Measurements from ENCODE around the gene STAT3. TPM values are rescaled to one million over a fixed set of nuclear protein-coding genes. Genes with fewer than 3 reads are reported as not detected.
A peak's percentile ranks its signal among the peaks of the same experiment; 100 is the strongest.
"Not testable (repeated sequence)": the region's sequence is repeated elsewhere in the genome, so short reads cannot be mapped to it uniquely, and the experiment has no call there.

The STAT3 gene
- total and polyA plus RNA-seq, 3 experiments from 2014 or later: 148 to 166 (median 155) TPM

DNA sequence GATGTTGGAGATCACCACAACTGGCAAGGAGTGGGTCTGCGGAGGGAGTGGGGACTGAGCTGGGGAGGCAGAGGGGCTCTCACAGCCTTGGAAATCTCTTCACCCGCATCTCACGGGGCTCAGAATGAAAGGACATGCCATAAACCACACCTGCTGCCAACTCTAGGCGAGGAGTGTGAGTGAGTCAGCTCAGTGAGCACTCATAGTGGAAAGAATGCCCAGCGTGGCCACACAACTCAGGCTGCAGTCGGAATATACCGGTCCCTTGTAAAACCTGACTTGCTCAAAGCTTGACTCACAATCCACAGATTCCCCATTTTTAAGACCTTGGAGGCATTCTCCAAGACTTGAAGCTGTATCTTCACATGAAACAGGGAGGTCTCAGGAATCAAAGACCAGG lies 63.2 kb downstream of the STAT3 start:
- H3K27me3 ChIP-seq (ENCODE audit: insufficient read depth, low read length, poor library complexity, severe bottlenecking): no peaks in the 10 kb centered on the region
- H3K9me3 ChIP-seq (ENCODE audit: low read length): no peaks in the 10 kb centered on the region
- Mint-ChIP-seq H3K27me3 (no peaks in the 10 kb centered on the region), H3K27ac (no peak overlapping the region), H3K36me3 (peaks cover 0 to 78% (median 9%) of the 10 kb centered on the region in 3 donors), H3K4me3 (no peak overlapping the region), H3K4me1 (peaks cover 16 to 21% (median 20%) of the 10 kb centered on the region in 3 donors), H3K9me3 (no peaks in the 10 kb centered on the region)
- peaks cover 19% of the 10 kb centered on the region for H3K4me1 ChIP-seq (ENCODE audit: insufficient read depth, low read length)
- no peak for DNase-seq
- H3K4me3 ChIP-seq (ENCODE audit: low read length): no peak overlapping the region
- CTCF ChIA-PET: interaction anchor here (1.2 to 20.8 kb wide), 3 partner anchors 80 to 193 kb away, joined by 3 to 373 read pairs (median 8); no protein-coding TSS in a partner anchor
- POLR2A ChIA-PET: interaction anchor here (0.8 to 1.3 kb wide), 2 partner anchors 10 to 64 kb away, joined by 3 to 5 read pairs; partner anchors contain the start of gene STAT3
- H3K36me3 ChIP-seq (ENCODE audit: insufficient read depth, low read length): peaks cover 39% of the 10 kb centered on the region
- H3K27ac ChIP-seq (ENCODE audit: low read depth, low read length): no peak overlapping the region

DNA sequence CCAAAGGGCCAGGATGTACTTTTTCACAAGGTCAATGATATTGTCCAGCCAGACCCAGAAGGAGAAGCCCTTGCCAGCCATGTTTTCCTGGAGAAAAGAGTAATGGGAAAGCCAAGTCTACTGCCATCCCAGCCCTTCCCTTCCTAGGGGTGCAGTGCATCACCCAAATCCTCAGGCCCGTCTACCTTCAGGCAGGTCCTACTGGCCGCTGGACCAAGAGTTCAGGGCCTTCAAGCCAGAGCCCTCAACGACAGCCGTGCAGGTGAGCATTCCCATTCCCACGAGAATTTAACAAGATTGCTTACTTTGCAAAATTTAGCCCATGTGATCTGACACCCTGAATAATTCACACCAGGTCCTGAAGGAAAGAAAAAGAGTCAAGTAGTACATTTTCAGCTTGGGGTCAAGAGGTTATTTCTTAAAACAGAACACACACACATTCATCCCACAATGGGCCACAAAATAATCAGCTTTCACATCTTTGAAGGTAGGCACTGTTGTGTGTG lies 64.9 kb downstream of the STAT3 start:
- Histone ChIP-seq H3K9me3 (ENCODE audit: low read length) (no peaks in the 10 kb centered on the region), H3K27ac (ENCODE audit: low read depth, low read length) (no peak overlapping the region), H3K4me3 (ENCODE audit: low read length) (no peak overlapping the region), H3K4me1 (ENCODE audit: insufficient read depth, low read length) (peaks cover 26% of the 10 kb centered on the region), H3K27me3 (ENCODE audit: insufficient read depth, low read length, poor library complexity, severe bottlenecking) (no peaks in the 10 kb centered on the region), H3K36me3 (ENCODE audit: insufficient read depth, low read length) (peaks cover 26% of the 10 kb centered on the region)
- DNase-seq: no peak
- H3K36me3 Mint-ChIP-seq: peaks cover 0 to 72% (median 11%) of the 10 kb centered on the region in 3 donors
- no peaks in the 10 kb centered on the region for H3K9me3 Mint-ChIP-seq
- ChIA-PET POLR2A (interaction anchor here (0.5 to 0.6 kb wide), 3 partner anchors 20 to 73 kb away, joined by 3 to 4 read pairs (median 4); no protein-coding TSS in a partner anchor), CTCF (interaction anchor here (0.8 to 20.8 kb wide), 13 partner anchors 9 to 207 kb away, joined by 3 to 373 read pairs (median 3); no protein-coding TSS in a partner anchor)
- H3K4me1 Mint-ChIP-seq: peaks cover 25 to 30% (median 26%) of the 10 kb centered on the region in 3 donors
- no peaks in the 10 kb centered on the region for H3K27me3 Mint-ChIP-seq
- H3K27ac Mint-ChIP-seq: peak overlapping the region in 7 of 8 donors; percentile 22 to 96 (median 70)
- H3K4me3 Mint-ChIP-seq: no peak overlapping the region

- no peaks in the 10 kb centered on the region for H3K9me3 ChIP-seq (ENCODE audit: low read length)
- Mint-ChIP-seq H3K4me1 (peaks cover 25 to 31% (median 26%) of the 10 kb centered on the region in 3 donors), H3K27ac (peak overlapping the region; percentile 22 to 96 (median 69)), H3K27me3 (no peaks in the 10 kb centered on the region), H3K36me3 (peaks cover 0 to 77% (median 11%) of the 10 kb centered on the region in 3 donors), H3K9me3 (no peaks in the 10 kb centered on the region), H3K4me3 (no peak overlapping the region)
- CTCF ChIA-PET: interaction anchor here (0.6 to 20.8 kb wide), 19 partner anchors 8 to 208 kb away, joined by 3 to 373 read pairs (median 4); partner anchors contain the start of genes CAVIN1 and STAT3
- POLR2A ChIA-PET: interaction anchor here (0.5 to 0.6 kb wide), 3 partner anchors 20 to 74 kb away, joined by 3 to 4 read pairs (median 4); no protein-coding TSS in a partner anchor
- no peak overlapping the region for H3K27ac ChIP-seq (ENCODE audit: low read depth, low read length)
- peaks cover 26% of the 10 kb centered on the region for H3K36me3 ChIP-seq (ENCODE audit: insufficient read depth, low read length)
- peak; percentile 87 to 96 (median 92) for DNase-seq
- H3K4me1 ChIP-seq (ENCODE audit: insufficient read depth, low read length): peaks cover 26% of the 10 kb centered on the region
- no peak overlapping the region for H3K4me3 ChIP-seq (ENCODE audit: low read length)
- H3K27me3 ChIP-seq (ENCODE audit: insufficient read depth, low read length, poor library complexity, severe bottlenecking): no peaks in the 10 kb centered on the region
These were observed 65.6 kb downstream of the STAT3 start for GRCh38 chr17:42322382-42323267.

- H3K36me3 ChIP-seq (ENCODE audit: insufficient read depth, low read length): peaks cover 31% of the 10 kb centered on the region
- CTCF ChIA-PET: interaction anchor here (0.7 to 20.8 kb wide), 12 partner anchors 9 to 206 kb away, joined by 3 to 373 read pairs (median 5); partner anchors contain the start of gene STAT3
These were observed 66.7 kb downstream of the STAT3 start for GRCh38 chr17:42321555-42321954.

GRCh38 chr17:42317967-42318366 lies 70.3 kb downstream of the STAT3 start:
- DNase-seq; H3K27me3 ChIP-seq (ENCODE audit: insufficient read depth, low read length, poor library complexity, severe bottlenecking); H3K27me3 Mint-ChIP-seq; H3K4me3 Mint-ChIP-seq; H3K9me3 Mint-ChIP-seq; H3K4me3 ChIP-seq (ENCODE audit: low read length); H3K9me3 ChIP-seq (ENCODE audit: low read length); POLR2A ChIA-PET: not testable (repeated sequence)
- peaks cover 0 to 72% (median 13%) of the 10 kb centered on the region in 3 donors for H3K36me3 Mint-ChIP-seq
- peaks cover 50 to 61% (median 52%) of the 10 kb centered on the region in 3 donors for H3K4me1 Mint-ChIP-seq
- peak overlapping the region in 2 of 8 donors; percentile 62 to 78 for H3K27ac Mint-ChIP-seq
- Histone ChIP-seq H3K36me3 (ENCODE audit: insufficient read depth, low read length) (peaks cover 20% of the 10 kb centered on the region), H3K27ac (ENCODE audit: low read depth, low read length) (peak overlapping the region; percentile 49), H3K4me1 (ENCODE audit: insufficient read depth, low read length) (peaks cover 56% of the 10 kb centered on the region)
- CTCF ChIA-PET: interaction anchor here (1.3 to 20.8 kb wide), 3 partner anchors 87 to 200 kb away, joined by 3 to 373 read pairs (median 4); no protein-coding TSS in a partner anchor

More at GRCh38 chr17:42321555-42321954, 66.7 kb downstream of the STAT3 start:
- DNase-seq: no peak
- Mint-ChIP-seq H3K4me1 (peaks cover 31 to 36% (median 32%) of the 10 kb centered on the region in 3 donors), H3K27ac (peak overlapping the region in 6 of 8 donors; percentile 13 to 76 (median 53)), H3K27me3 (no peaks in the 10 kb centered on the region), H3K36me3 (peaks cover 0 to 77% (median 13%) of the 10 kb centered on the region in 3 donors), H3K4me3 (no peak overlapping the region), H3K9me3 (no peaks in the 10 kb centered on the region)
- Histone ChIP-seq H3K4me3 (ENCODE audit: low read length) (no peak overlapping the region), H3K27ac (ENCODE audit: low read depth, low read length) (no peak overlapping the region), H3K27me3 (ENCODE audit: insufficient read depth, low read length, poor library complexity, severe bottlenecking) (no peaks in the 10 kb centered on the region), H3K4me1 (ENCODE audit: insufficient read depth, low read length) (peaks cover 30% of the 10 kb centered on the region), H3K9me3 (ENCODE audit: low read length) (no peaks in the 10 kb centered on the region)
- POLR2A ChIA-PET: interaction anchor here (0.6 to 1.1 kb wide), 2 partner anchors 67 to 84 kb away, joined by 3 read pairs; partner anchors contain the start of gene STAT3

GRCh38 chr17:42317266-42317845 lies 70.9 kb downstream of the STAT3 start:
- Histone ChIP-seq H3K9me3 (ENCODE audit: low read length) (no peaks in the 10 kb centered on the region), H3K36me3 (ENCODE audit: insufficient read depth, low read length) (peaks cover 16% of the 10 kb centered on the region), H3K4me1 (ENCODE audit: insufficient read depth, low read length) (peaks cover 56% of the 10 kb centered on the region), H3K27me3 (ENCODE audit: insufficient read depth, low read length, poor library complexity, severe bottlenecking) (no peaks in the 10 kb centered on the region), H3K4me3 (ENCODE audit: low read length) (no peak overlapping the region), H3K27ac (ENCODE audit: low read depth, low read length) (peak overlapping the region; percentile 49)
- ChIA-PET CTCF (interaction anchor here (1.8 to 20.8 kb wide), 2 partner anchors 87 to 201 kb away, joined by 4 to 373 read pairs; no protein-coding TSS in a partner anchor), POLR2A (interaction anchor here (0.7 kb wide), 2 partner anchors 52 to 168 kb away, joined by 5 read pairs; no protein-coding TSS in a partner anchor)
- no peak for DNase-seq
- Mint-ChIP-seq H3K4me3 (no peak overlapping the region), H3K27me3 (no peaks in the 10 kb centered on the region), H3K27ac (peak overlapping the region in 3 of 8 donors; percentile 6 to 55 (median 15)), H3K9me3 (no peaks in the 10 kb centered on the region), H3K4me1 (peaks cover 48 to 58% (median 53%) of the 10 kb centered on the region in 3 donors), H3K36me3 (peaks cover 0 to 66% (median 13%) of the 10 kb centered on the region in 3 donors)

DNA sequence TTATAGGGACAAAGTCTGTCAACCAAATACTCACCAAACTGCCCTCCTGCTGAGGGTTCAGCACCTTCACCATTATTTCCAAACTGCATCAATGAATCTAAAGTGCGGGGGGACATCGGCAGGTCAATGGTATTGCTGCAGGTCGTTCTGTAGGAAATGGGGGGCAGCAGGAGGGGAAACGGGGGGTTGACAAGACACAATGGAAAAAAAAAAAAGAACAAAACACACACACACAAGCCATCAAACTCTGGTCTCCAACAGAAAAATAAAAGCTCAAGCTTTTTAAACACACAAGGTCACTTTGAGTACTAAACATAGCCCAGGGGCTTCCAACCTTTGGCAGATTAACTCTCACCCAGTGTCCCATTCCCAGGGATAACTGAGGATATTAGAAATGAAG lies 71.5 kb downstream of the STAT3 start:
- Mint-ChIP-seq H3K27me3 (no peaks in the 10 kb centered on the region), H3K9me3 (no peaks in the 10 kb centered on the region), H3K4me1 (peaks cover 52 to 61% (median 59%) of the 10 kb centered on the region in 3 donors), H3K4me3 (peak overlapping the region in 1 of 7 donors; percentile 20), H3K36me3 (peaks cover 0 to 61% (median 11%) of the 10 kb centered on the region in 3 donors), H3K27ac (peak overlapping the region in 5 of 8 donors; percentile 35 to 73 (median 63))
- Histone ChIP-seq H3K4me1 (ENCODE audit: insufficient read depth, low read length) (peaks cover 60% of the 10 kb centered on the region), H3K4me3 (ENCODE audit: low read length) (no peak overlapping the region), H3K27me3 (ENCODE audit: insufficient read depth, low read length, poor library complexity, severe bottlenecking) (no peaks in the 10 kb centered on the region), H3K27ac (ENCODE audit: low read depth, low read length) (peak overlapping the region; percentile 49), H3K9me3 (ENCODE audit: low read length) (no peaks in the 10 kb centered on the region), H3K36me3 (ENCODE audit: insufficient read depth, low read length) (peaks cover 10% of the 10 kb centered on the region)
- ChIA-PET POLR2A (interaction anchor here (0.7 kb wide), 2 partner anchors 52 to 169 kb away, joined by 5 read pairs; no protein-coding TSS in a partner anchor), CTCF (interaction anchor here (1.8 to 20.8 kb wide), 2 partner anchors 88 to 201 kb away, joined by 4 to 373 read pairs; no protein-coding TSS in a partner anchor)
- DNase-seq: no peak
